ENCODE data around the gene NCBP3.

- TF ChIP-seq, protein P1, sequence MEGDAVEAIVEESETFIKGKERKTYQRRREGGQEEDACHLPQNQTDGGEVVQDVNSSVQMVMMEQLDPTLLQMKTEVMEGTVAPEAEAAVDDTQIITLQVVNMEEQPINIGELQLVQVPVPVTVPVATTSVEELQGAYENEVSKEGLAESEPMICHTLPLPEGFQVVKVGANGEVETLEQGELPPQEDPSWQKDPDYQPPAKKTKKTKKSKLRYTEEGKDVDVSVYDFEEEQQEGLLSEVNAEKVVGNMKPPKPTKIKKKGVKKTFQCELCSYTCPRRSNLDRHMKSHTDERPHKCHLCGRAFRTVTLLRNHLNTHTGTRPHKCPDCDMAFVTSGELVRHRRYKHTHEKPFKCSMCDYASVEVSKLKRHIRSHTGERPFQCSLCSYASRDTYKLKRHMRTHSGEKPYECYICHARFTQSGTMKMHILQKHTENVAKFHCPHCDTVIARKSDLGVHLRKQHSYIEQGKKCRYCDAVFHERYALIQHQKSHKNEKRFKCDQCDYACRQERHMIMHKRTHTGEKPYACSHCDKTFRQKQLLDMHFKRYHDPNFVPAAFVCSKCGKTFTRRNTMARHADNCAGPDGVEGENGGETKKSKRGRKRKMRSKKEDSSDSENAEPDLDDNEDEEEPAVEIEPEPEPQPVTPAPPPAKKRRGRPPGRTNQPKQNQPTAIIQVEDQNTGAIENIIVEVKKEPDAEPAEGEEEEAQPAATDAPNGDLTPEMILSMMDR (IDR thresholded peaks at IDR 0.05) = no peak
- no peak for TF ChIP-seq POLR2A (IDR thresholded peaks at IDR 0.05)
These were observed 24.9 kb downstream of the NCBP3 start for GRCh38 chr17:3821101-3821500.

Data from tibial nerve (tissue), 3 donors.